Measurements from ENCODE around the gene CEP104.

DNA sequence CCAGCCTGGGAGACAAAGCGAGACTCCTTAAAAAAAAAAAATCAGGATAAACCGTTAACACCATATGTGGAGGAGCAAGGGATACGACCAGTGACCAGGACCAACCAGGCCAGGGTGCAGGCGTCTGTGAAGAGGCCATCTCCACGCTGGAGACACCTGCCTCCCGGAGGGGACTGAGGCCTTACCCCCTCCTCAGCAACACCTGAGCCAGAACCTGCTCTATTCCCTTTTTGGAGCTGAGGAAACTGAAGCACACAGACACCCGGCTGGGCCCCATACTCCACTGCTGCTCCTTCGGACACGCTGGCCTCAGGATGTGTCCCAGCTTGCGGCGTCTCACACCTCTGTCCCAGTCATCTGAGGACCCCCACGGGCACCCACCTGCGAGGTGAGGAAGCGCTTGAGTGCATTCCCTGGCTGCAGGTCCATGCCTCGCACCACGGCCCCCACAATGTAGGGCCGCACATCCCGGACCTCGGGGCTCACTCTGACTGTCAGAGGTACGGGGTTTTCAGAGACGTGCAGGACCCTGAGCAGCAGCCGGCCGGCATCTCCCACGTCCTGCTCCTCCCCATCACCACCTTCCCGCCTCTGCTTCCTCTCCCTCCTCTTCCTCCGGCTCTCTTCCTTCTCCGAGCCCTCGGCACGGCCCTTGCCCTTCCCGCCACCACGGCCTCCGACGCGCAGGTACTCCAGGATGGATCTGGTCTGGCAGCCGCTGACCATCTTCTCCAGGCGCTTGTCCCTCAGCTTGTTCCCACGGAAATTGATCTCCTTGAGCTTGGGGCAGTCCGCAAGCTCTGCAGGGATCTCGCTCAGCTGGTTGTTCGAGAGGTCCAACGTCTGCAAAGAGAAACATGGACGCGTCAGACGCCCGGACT, 70.3 kb downstream of the CEP104 start:
- TF ChIP-seq, protein P1, sequence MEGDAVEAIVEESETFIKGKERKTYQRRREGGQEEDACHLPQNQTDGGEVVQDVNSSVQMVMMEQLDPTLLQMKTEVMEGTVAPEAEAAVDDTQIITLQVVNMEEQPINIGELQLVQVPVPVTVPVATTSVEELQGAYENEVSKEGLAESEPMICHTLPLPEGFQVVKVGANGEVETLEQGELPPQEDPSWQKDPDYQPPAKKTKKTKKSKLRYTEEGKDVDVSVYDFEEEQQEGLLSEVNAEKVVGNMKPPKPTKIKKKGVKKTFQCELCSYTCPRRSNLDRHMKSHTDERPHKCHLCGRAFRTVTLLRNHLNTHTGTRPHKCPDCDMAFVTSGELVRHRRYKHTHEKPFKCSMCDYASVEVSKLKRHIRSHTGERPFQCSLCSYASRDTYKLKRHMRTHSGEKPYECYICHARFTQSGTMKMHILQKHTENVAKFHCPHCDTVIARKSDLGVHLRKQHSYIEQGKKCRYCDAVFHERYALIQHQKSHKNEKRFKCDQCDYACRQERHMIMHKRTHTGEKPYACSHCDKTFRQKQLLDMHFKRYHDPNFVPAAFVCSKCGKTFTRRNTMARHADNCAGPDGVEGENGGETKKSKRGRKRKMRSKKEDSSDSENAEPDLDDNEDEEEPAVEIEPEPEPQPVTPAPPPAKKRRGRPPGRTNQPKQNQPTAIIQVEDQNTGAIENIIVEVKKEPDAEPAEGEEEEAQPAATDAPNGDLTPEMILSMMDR (IDR thresholded peaks at IDR 0.05; ENCODE audit: low read depth, low read length, poor library complexity, severe bottlenecking) = no peak
- TF ChIP-seq EZH2phosphoT487 (IDR thresholded peaks at IDR 0.05; ENCODE audit: borderline replicate concordance, low read length) = no peak

Measured in DOHH2 (cell line).